GM19324 (cell line): ENCODE data around the gene COQ8B.

Source experiments
- ATAC-seq: cut with Tn5 transposase; IDR thresholded peaks from one replicate; pipeline ENCODE4 v1.9.1; 2021; ENCODE audit warnings: mild to moderate bottlenecking, moderate library complexity; ENCODE audit not compliant: unreplicated experiment, low FRiP score

Gene COQ8B

GRCh38 chr19:40693150-40693788 is 23.4 kb downstream of the COQ8B start:
- ATAC-seq, result no peak

GRCh38 chr19:40692212-40692551 is 24.5 kb downstream of the COQ8B start:
- no peak for ATAC-seq

- ATAC-seq, result no peak
These were observed 25.1 kb downstream of the COQ8B start for GRCh38 chr19:40691421-40692211.

- ATAC-seq, result peak; percentile 72
These were observed 25.8 kb downstream of the COQ8B start for GRCh38 chr19:40690693-40691420.

- ATAC-seq, result peak; percentile 9
These were observed 26.5 kb downstream of the COQ8B start, which contains the start of gene NUMBL for GRCh38 chr19:40690050-40690692. Gene NUMBL (minus strand): TSS chr19:40690651. CDS start chr19:40690483, 168 bp downstream.

GRCh38 chr19:40689339-40690049 is 27.2 kb downstream of the COQ8B start:
- ATAC-seq, result no peak

GRCh38 chr19:40688987-40689338 is 27.7 kb downstream of the COQ8B start:
- no peak for ATAC-seq

- ATAC-seq, result no peak
These were observed 28.4 kb downstream of the COQ8B start for GRCh38 chr19:40688309-40688708.

- no peak for ATAC-seq
These were observed 29.1 kb downstream of the COQ8B start for GRCh38 chr19:40687525-40688016.

GRCh38 chr19:40686882-40687524 is 29.7 kb downstream of the COQ8B start:
- no peak for ATAC-seq

- no peak for ATAC-seq
These were observed 31.1 kb downstream of the COQ8B start for GRCh38 chr19:40685563-40685962.

- no peak for ATAC-seq
These were observed 31.6 kb downstream of the COQ8B start for GRCh38 chr19:40685016-40685526.

GRCh38 chr19:40684280-40684679 is 32.4 kb downstream of the COQ8B start:
- no peak for ATAC-seq

GRCh38 chr19:40683437-40683836 is 33.2 kb downstream of the COQ8B start:
- ATAC-seq, result no peak

- ATAC-seq, result no peak
These were observed 34.2 kb downstream of the COQ8B start for GRCh38 chr19:40682431-40682964.

GRCh38 chr19:40681039-40681438 is 35.6 kb downstream of the COQ8B start:
- ATAC-seq, result no peak

- no peak for ATAC-seq
These were observed 39.5 kb downstream of the COQ8B start for GRCh38 chr19:40677156-40677555.

GRCh38 chr19:40674291-40674690 is 42.4 kb downstream of the COQ8B start:
- ATAC-seq, result no peak

- ATAC-seq, result no peak
These were observed 43.3 kb downstream of the COQ8B start for GRCh38 chr19:40673397-40673796.
